ENCODE measurements around the gene TBC1D26. TPM values are rescaled to one million over a fixed set of nuclear protein-coding genes. Genes with fewer than 3 reads are reported as not detected.
"Not testable (repeated sequence)": the region's sequence is repeated elsewhere in the genome, so short reads cannot be mapped to it uniquely, and the experiment has no call there.

TBC1D26 gene
- total RNA-seq, result 0.09 TPM
- 0.43 TPM for polyA plus RNA-seq
- long read RNA-seq, donor 1, result 0 reads
- long read RNA-seq, donor 2, result 0 reads
- long read RNA-seq, donor 3, result 0 reads
- long read RNA-seq, donor 4, result 0 reads
- long read RNA-seq, donor 5, result 0 reads
- long read RNA-seq, donor 6, result 0 reads
- long read RNA-seq, donor 7, result 0 reads
- long read RNA-seq, donor 8, result 0 reads
- long read RNA-seq, donor 9, result 0 reads
- long read RNA-seq, donor 10, result 0 reads

- not testable (repeated sequence) for H3K4me3 ChIP-seq (ENCODE audit: low read length in 2 of 2); H3K4me1 ChIP-seq (ENCODE audit: control insufficient read depth in 2 of 2, insufficient read depth in 2 of 2, low read length in 2 of 2); H3K27me3 ChIP-seq (ENCODE audit: control insufficient read depth in 2 of 2, insufficient read depth in 1 of 2, low read length in 1 of 2); H3K27ac ChIP-seq (ENCODE audit: low read depth in 1 of 2, low read length in 1 of 2); H3K36me3 ChIP-seq (ENCODE audit: control insufficient read depth in 2 of 2, insufficient read depth in 2 of 2, low read length in 1 of 2); DNase-seq (ENCODE audit: low read depth in 6 of 9, low spot score in 9 of 9); H3K9me3 ChIP-seq (ENCODE audit: control insufficient read depth in 2 of 2, insufficient read depth in 1 of 2, low read length in 1 of 2)
- WGBS, result 95% methylated on average over 10 of the region's 10 CpGs
Measured at GRCh38 chr17:15731900-15732299, at the start of gene TBC1D26. Gene TBC1D26 (plus strand): TSS chr17:15732283. CDS start chr17:15735349, 3,066 bp downstream.

- H3K4me1 ChIP-seq (ENCODE audit: control insufficient read depth in 2 of 2, insufficient read depth in 2 of 2, low read length in 2 of 2); H3K4me3 ChIP-seq (ENCODE audit: low read length in 2 of 2); H3K36me3 ChIP-seq (ENCODE audit: control insufficient read depth in 2 of 2, insufficient read depth in 2 of 2, low read length in 1 of 2); H3K27ac ChIP-seq (ENCODE audit: low read depth in 1 of 2, low read length in 1 of 2); H3K9me3 ChIP-seq (ENCODE audit: control insufficient read depth in 2 of 2, insufficient read depth in 1 of 2, low read length in 1 of 2); H3K27me3 ChIP-seq (ENCODE audit: control insufficient read depth in 2 of 2, insufficient read depth in 1 of 2, low read length in 1 of 2); DNase-seq (ENCODE audit: low read depth in 6 of 9, low spot score in 9 of 9): not testable (repeated sequence)
- WGBS, result 99% methylated on average over 3 of the region's 3 CpGs
Measured at GRCh38 chr17:15683135-15683534, 48.9 kb upstream of the TBC1D26 start.

- H3K27ac ChIP-seq (ENCODE audit: low read depth in 1 of 2, low read length in 1 of 2); H3K36me3 ChIP-seq (ENCODE audit: control insufficient read depth in 2 of 2, insufficient read depth in 2 of 2, low read length in 1 of 2); H3K4me1 ChIP-seq (ENCODE audit: control insufficient read depth in 2 of 2, insufficient read depth in 2 of 2, low read length in 2 of 2); H3K9me3 ChIP-seq (ENCODE audit: control insufficient read depth in 2 of 2, insufficient read depth in 1 of 2, low read length in 1 of 2); H3K27me3 ChIP-seq (ENCODE audit: control insufficient read depth in 2 of 2, insufficient read depth in 1 of 2, low read length in 1 of 2): not testable (repeated sequence)
- DNase-seq (ENCODE audit: low read depth in 6 of 9, low spot score in 9 of 9), result peak; percentile 24 to 83 (median 50)
- WGBS, result 2% methylated on average over 33 of the region's 35 CpGs
- peak within 1 kb of the TSS; percentile 59 to 65 for H3K4me3 ChIP-seq (ENCODE audit: low read length in 2 of 2)
Measured at GRCh38 chr17:15683824-15684478, 48.1 kb upstream of the TBC1D26 start, which contains the start of gene TRIM16. Gene TRIM16 (minus strand): TSS chr17:15684311. CDS start chr17:15651609, 32,702 bp downstream.

DNA sequence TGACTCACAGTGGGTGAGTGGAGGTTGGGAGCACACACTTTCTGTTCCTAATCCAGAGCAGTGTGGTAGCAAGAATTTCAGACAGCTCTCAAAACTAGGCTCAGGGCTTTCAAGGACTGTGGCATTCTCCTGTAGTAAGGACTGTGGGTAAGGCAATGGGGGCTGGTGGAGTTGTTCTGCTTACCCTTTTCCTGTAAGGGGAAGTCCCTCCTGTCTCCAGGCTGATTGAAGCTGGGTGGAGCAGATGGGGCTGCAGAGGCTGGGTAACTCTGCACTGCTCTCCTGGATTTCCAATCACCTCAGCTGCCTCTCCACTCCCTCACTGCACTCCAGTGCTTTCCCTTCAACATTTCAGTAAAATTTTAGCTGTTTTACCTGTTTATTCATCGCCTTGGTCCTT, 44.6 kb upstream of the TBC1D26 start:
- H3K36me3 ChIP-seq (ENCODE audit: control insufficient read depth in 2 of 2, insufficient read depth in 2 of 2, low read length in 1 of 2); H3K9me3 ChIP-seq (ENCODE audit: control insufficient read depth in 2 of 2, insufficient read depth in 1 of 2, low read length in 1 of 2); H3K27ac ChIP-seq (ENCODE audit: low read depth in 1 of 2, low read length in 1 of 2); H3K27me3 ChIP-seq (ENCODE audit: control insufficient read depth in 2 of 2, insufficient read depth in 1 of 2, low read length in 1 of 2); DNase-seq (ENCODE audit: low read depth in 6 of 9, low spot score in 9 of 9); H3K4me1 ChIP-seq (ENCODE audit: control insufficient read depth in 2 of 2, insufficient read depth in 2 of 2, low read length in 2 of 2); H3K4me3 ChIP-seq (ENCODE audit: low read length in 2 of 2): not testable (repeated sequence)
- WGBS, result 100% methylated on average over 1 of the region's 1 CpG

DNA sequence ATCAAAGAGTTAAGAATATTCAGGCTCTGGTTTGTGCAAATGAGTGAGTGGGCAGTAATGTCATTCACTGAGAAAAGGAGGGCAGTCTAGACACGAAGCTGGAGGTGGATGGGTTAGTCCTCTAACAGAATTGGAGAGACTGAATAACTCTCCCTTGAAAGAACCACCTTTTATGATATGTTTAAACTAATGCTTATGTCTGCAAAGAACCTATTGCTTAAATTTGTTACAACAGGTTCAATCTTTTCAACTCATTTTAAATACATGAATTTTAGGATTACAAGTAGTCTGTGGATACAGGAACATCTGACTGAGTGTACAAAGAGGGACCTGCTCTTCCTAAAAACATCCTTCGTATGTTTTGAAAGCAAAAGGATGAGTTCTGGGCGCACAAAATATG, 33.1 kb upstream of the TBC1D26 start:
- not testable (repeated sequence) for H3K27ac ChIP-seq (ENCODE audit: low read depth in 1 of 2, low read length in 1 of 2); H3K4me1 ChIP-seq (ENCODE audit: control insufficient read depth in 2 of 2, insufficient read depth in 2 of 2, low read length in 2 of 2); H3K27me3 ChIP-seq (ENCODE audit: control insufficient read depth in 2 of 2, insufficient read depth in 1 of 2, low read length in 1 of 2); H3K36me3 ChIP-seq (ENCODE audit: control insufficient read depth in 2 of 2, insufficient read depth in 2 of 2, low read length in 1 of 2); H3K9me3 ChIP-seq (ENCODE audit: control insufficient read depth in 2 of 2, insufficient read depth in 1 of 2, low read length in 1 of 2)
- WGBS, result 24% methylated on average over 1 of the region's 3 CpGs
- H3K4me3 ChIP-seq (ENCODE audit: low read length in 2 of 2), result peak overlapping the region; percentile 53 to 60
- DNase-seq (ENCODE audit: low read depth in 6 of 9, low spot score in 9 of 9), result peak in 1 of 9 donors; percentile 26

- peak; percentile 66 to 97 (median 87) for DNase-seq (ENCODE audit: low read depth in 6 of 9, low spot score in 9 of 9)
- peak within 1 kb of the TSS; percentile 26 to 42 for H3K27ac ChIP-seq (ENCODE audit: low read depth in 1 of 2, low read length in 1 of 2)
- not testable (repeated sequence) for H3K4me1 ChIP-seq (ENCODE audit: control insufficient read depth in 2 of 2, insufficient read depth in 2 of 2, low read length in 2 of 2); H3K27me3 ChIP-seq (ENCODE audit: control insufficient read depth in 2 of 2, insufficient read depth in 1 of 2, low read length in 1 of 2); H3K9me3 ChIP-seq (ENCODE audit: control insufficient read depth in 2 of 2, insufficient read depth in 1 of 2, low read length in 1 of 2); H3K36me3 ChIP-seq (ENCODE audit: control insufficient read depth in 2 of 2, insufficient read depth in 2 of 2, low read length in 1 of 2)
- peak within 1 kb of the TSS; percentile 53 to 60 for H3K4me3 ChIP-seq (ENCODE audit: low read length in 2 of 2)
- WGBS, result under 1% methylated on average over 44 of the region's 44 CpGs
Measured at GRCh38 chr17:15699413-15699924, 32.6 kb upstream of the TBC1D26 start, which contains the start of gene ZNF286A. Gene ZNF286A (plus strand): TSS chr17:15699752. CDS start chr17:15700330, 578 bp downstream.

GRCh38 chr17:15699937-15700336, 32.1 kb upstream of the TBC1D26 start:
- not testable (repeated sequence) for DNase-seq (ENCODE audit: low read depth in 6 of 9, low spot score in 9 of 9); H3K27me3 ChIP-seq (ENCODE audit: control insufficient read depth in 2 of 2, insufficient read depth in 1 of 2, low read length in 1 of 2); H3K4me1 ChIP-seq (ENCODE audit: control insufficient read depth in 2 of 2, insufficient read depth in 2 of 2, low read length in 2 of 2); H3K36me3 ChIP-seq (ENCODE audit: control insufficient read depth in 2 of 2, insufficient read depth in 2 of 2, low read length in 1 of 2); H3K9me3 ChIP-seq (ENCODE audit: control insufficient read depth in 2 of 2, insufficient read depth in 1 of 2, low read length in 1 of 2)
- H3K4me3 ChIP-seq (ENCODE audit: low read length in 2 of 2), result peak overlapping the region; percentile 53 to 60
- H3K27ac ChIP-seq (ENCODE audit: low read depth in 1 of 2, low read length in 1 of 2), result peak overlapping the region in 1 of 2 donors; percentile 26
- WGBS, result under 1% methylated on average over 13 of the region's 21 CpGs

GRCh38 chr17:15704239-15704638, 27.8 kb upstream of the TBC1D26 start:
- H3K36me3 ChIP-seq (ENCODE audit: control insufficient read depth in 2 of 2, insufficient read depth in 2 of 2, low read length in 1 of 2), result peaks cover 7 to 22% of the 10 kb centered on the region in 2 donors
- H3K27me3 ChIP-seq (ENCODE audit: control insufficient read depth in 2 of 2, insufficient read depth in 1 of 2, low read length in 1 of 2); DNase-seq (ENCODE audit: low read depth in 6 of 9, low spot score in 9 of 9); H3K4me1 ChIP-seq (ENCODE audit: control insufficient read depth in 2 of 2, insufficient read depth in 2 of 2, low read length in 2 of 2); H3K9me3 ChIP-seq (ENCODE audit: control insufficient read depth in 2 of 2, insufficient read depth in 1 of 2, low read length in 1 of 2); H3K27ac ChIP-seq (ENCODE audit: low read depth in 1 of 2, low read length in 1 of 2); H3K4me3 ChIP-seq (ENCODE audit: low read length in 2 of 2): not testable (repeated sequence)
- WGBS, result 98% methylated on average over 25 of the region's 33 CpGs

DNA sequence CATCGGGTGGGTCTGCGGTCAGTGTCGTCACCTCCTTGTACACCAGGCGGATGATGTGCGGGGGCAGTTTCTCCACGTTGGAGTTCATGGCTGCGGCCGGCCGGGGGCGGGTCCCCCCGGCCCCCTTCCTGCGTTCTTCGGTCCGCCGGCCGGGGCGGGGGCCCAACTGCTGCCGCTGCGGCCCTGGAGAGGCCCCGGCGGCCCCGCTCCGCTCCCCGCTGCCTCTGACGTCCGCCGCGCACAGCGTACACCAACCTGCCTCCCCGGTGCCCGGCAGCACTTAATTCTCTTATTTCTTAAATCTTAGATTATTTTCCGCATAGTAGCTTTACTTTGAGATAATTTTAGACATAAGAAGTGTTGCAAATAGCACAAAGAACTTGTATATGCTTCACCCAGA, 27.3 kb upstream of the TBC1D26 start:
- WGBS, result 98% methylated on average over 32 of the region's 32 CpGs
- H3K9me3 ChIP-seq (ENCODE audit: control insufficient read depth in 2 of 2, insufficient read depth in 1 of 2, low read length in 1 of 2); H3K4me1 ChIP-seq (ENCODE audit: control insufficient read depth in 2 of 2, insufficient read depth in 2 of 2, low read length in 2 of 2); H3K27me3 ChIP-seq (ENCODE audit: control insufficient read depth in 2 of 2, insufficient read depth in 1 of 2, low read length in 1 of 2); H3K4me3 ChIP-seq (ENCODE audit: low read length in 2 of 2); DNase-seq (ENCODE audit: low read depth in 6 of 9, low spot score in 9 of 9); H3K27ac ChIP-seq (ENCODE audit: low read depth in 1 of 2, low read length in 1 of 2): not testable (repeated sequence)
- H3K36me3 ChIP-seq (ENCODE audit: control insufficient read depth in 2 of 2, insufficient read depth in 2 of 2, low read length in 1 of 2), result peaks cover 7 to 22% of the 10 kb centered on the region in 2 donors
